ENCODE measurements around the gene NIPBL.
"Not testable (repeated sequence)": the region's sequence is repeated elsewhere in the genome, so short reads cannot be mapped to it uniquely, and the experiment has no call there.

NIPBL gene

GRCh38 chr5:37037840-37038239 lies 161.3 kb downstream of the NIPBL start:
- DNase-seq (ENCODE audit: low spot score) = no peak

GRCh38 chr5:37039824-37040223 lies 163.3 kb downstream of the NIPBL start:
- DNase-seq (ENCODE audit: low spot score) = no peak

GRCh38 chr5:37043693-37044092 lies 167.1 kb downstream of the NIPBL start:
- no peak for DNase-seq (ENCODE audit: low spot score)

GRCh38 chr5:37044120-37044519 lies 167.6 kb downstream of the NIPBL start:
- no peak for DNase-seq (ENCODE audit: low spot score)

GRCh38 chr5:37045703-37046102 lies 169.1 kb downstream of the NIPBL start:
- no peak for DNase-seq (ENCODE audit: low spot score)

- no peak for DNase-seq (ENCODE audit: low spot score)
Measured at GRCh38 chr5:37047947-37048346, 171.4 kb downstream of the NIPBL start.

GRCh38 chr5:37054391-37054790 lies 177.8 kb downstream of the NIPBL start:
- DNase-seq (ENCODE audit: low spot score) = no peak

GRCh38 chr5:37055383-37055990 lies 178.9 kb downstream of the NIPBL start:
- no peak for DNase-seq (ENCODE audit: low spot score)

- DNase-seq (ENCODE audit: low spot score) = no peak
Measured at GRCh38 chr5:37056762-37057161, 180.2 kb downstream of the NIPBL start.

- DNase-seq (ENCODE audit: low spot score) = no peak
Measured at GRCh38 chr5:37060030-37060429, 183.5 kb downstream of the NIPBL start.

GRCh38 chr5:37063739-37064138 lies 187.2 kb downstream of the NIPBL start:
- DNase-seq (ENCODE audit: low spot score) = no peak

GRCh38 chr5:37064442-37064841 lies 187.9 kb downstream of the NIPBL start:
- no peak for DNase-seq (ENCODE audit: low spot score)

- no peak for DNase-seq (ENCODE audit: low spot score)
Measured at GRCh38 chr5:37071487-37071886, 194.9 kb downstream of the NIPBL start.

- DNase-seq (ENCODE audit: low spot score) = peak; percentile 45
Measured at GRCh38 chr5:37071901-37072581, 195.5 kb downstream of the NIPBL start.

GRCh38 chr5:37075399-37075950 lies 198.9 kb downstream of the NIPBL start:
- no peak for DNase-seq (ENCODE audit: low spot score)

- no peak for DNase-seq (ENCODE audit: low spot score)
Measured at GRCh38 chr5:37077146-37077545, 200.6 kb downstream of the NIPBL start.

GRCh38 chr5:37080697-37081096 lies 204.1 kb downstream of the NIPBL start:
- no peak for DNase-seq (ENCODE audit: low spot score)

- DNase-seq (ENCODE audit: low spot score) = not testable (repeated sequence)
Measured at GRCh38 chr5:37082977-37083376, 206.4 kb downstream of the NIPBL start.

GRCh38 chr5:37086026-37086425 lies 209.5 kb downstream of the NIPBL start:
- not testable (repeated sequence) for DNase-seq (ENCODE audit: low spot score)

GRCh38 chr5:37086466-37087173 lies 210.1 kb downstream of the NIPBL start:
- no peak for DNase-seq (ENCODE audit: low spot score)

GRCh38 chr5:37088009-37088408 lies 211.4 kb downstream of the NIPBL start:
- DNase-seq (ENCODE audit: low spot score) = no peak

- DNase-seq (ENCODE audit: low spot score) = no peak
Measured at GRCh38 chr5:37090123-37090726, 213.7 kb downstream of the NIPBL start.

GRCh38 chr5:37090781-37091180 lies 214.2 kb downstream of the NIPBL start:
- no peak for DNase-seq (ENCODE audit: low spot score)

Data from AG08396 (cell line).